ENCODE results near the gene SRC.

DNA sequence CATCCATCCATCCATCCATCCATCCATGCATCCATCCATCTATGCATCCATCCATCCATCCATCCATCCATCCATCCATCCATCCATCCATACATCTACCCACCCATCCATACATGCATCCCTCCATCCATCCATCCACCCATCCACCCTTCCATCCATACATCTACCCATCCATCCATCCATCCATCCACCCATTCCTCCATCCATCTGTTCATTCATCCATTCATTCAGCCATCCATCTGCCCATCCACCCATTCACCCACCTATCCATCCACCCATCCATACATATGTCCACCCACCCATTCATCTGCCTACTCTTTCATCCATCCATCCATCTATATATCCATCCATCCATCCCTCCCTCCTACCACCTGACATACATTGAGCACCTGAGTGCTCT lies 104.4 kb downstream of the SRC start:
- no peak for TF ChIP-seq CTCF (optimal IDR thresholded peaks at IDR 0.05 in 1 of 3, IDR thresholded peaks at IDR 0.05 in 1 of 3, conservative IDR thresholded peaks at IDR 0.05 in 1 of 3; ENCODE audit: extremely low read depth in 1 of 3, insufficient read depth in 2 of 3, low read length in 3 of 3)
- TF ChIP-seq EZH2 (IDR thresholded peaks at IDR 0.05; ENCODE audit: low read length), result no peak
